K562 (cell line): ENCODE data around the gene DNMT1.

Experiments used
- BMI1 ChIP-seq: fragments of 150-350 bp; IDR thresholded peaks from 2 replicates; pipeline ENCODE4 v1.6.1; 2014; ENCODE audit warnings: low read length
- E2F1 ChIP-seq: sonication (generic); formaldehyde crosslinking; IDR thresholded peaks from 2 replicates; pipeline ENCODE4 v1.8.1; 2023; ENCODE audit warnings: mild to moderate bottlenecking, missing genetic modification reagents, moderate library complexity
- EZH2 ChIP-seq: IDR thresholded peaks from 2 replicates; pipeline ENCODE4 v1.6.1; 2012; ENCODE audit warnings: low read depth, mild to moderate bottlenecking, inconsistent platforms, low read length, borderline replicate concordance
- HDAC6 ChIP-seq: IDR thresholded peaks from 2 replicates; pipeline ENCODE4 v1.6.1; 2012; ENCODE audit warnings: low read depth, mild to moderate bottlenecking, control low read depth, inconsistent platforms, low read length, moderate library complexity
- HNRNPK ChIP-seq: fragments of 200-400 bp; formaldehyde crosslinking; IDR thresholded peaks from one replicate; pipeline ENCODE4 v1.6.1; 2018; ENCODE audit warnings: mild to moderate bottlenecking, low read depth, low read length; ENCODE audit not compliant: poor library complexity, severe bottlenecking
- IFI16 ChIP-seq: fragments of 250-450 bp; sonication (Bioruptor Pico); IDR thresholded peaks from 2 replicates; pipeline ENCODE4 v2.1.2; 2022; ENCODE audit warnings: mild to moderate bottlenecking, inconsistent platforms
- ZFPM2 ChIP-seq: fragments of 250-450 bp; sonication (Bioruptor Pico); IDR thresholded peaks from 2 replicates; pipeline ENCODE4 v1.5.1; 2022; ENCODE audit warnings: mild to moderate bottlenecking
- ZNF23 ChIP-seq: fragments of 250-450 bp; sonication (Bioruptor Pico); IDR thresholded peaks from 2 replicates; pipeline ENCODE4 v1.4.0; 2020; ENCODE audit warnings: mild to moderate bottlenecking
- ZZZ3 ChIP-seq: fragments of 450-650 bp; IDR thresholded peaks from 2 replicates; pipeline ENCODE4 v1.6.1; 2016; ENCODE audit warnings: antibody characterized with exemption, mild to moderate bottlenecking, moderate library complexity
- TF ChIP-seq, protein P1 (sequence below): fragments of 250-450 bp; sonication (Bioruptor Pico); IDR thresholded peaks from 2 replicates; pipeline ENCODE4 v1.5.0; 2021; ENCODE audit warnings: mild to moderate bottlenecking, borderline replicate concordance

GRCh38 chr19:10203686-10204085, 8.9 kb upstream of the DNMT1 start:
- TF ChIP-seq, protein P1, sequence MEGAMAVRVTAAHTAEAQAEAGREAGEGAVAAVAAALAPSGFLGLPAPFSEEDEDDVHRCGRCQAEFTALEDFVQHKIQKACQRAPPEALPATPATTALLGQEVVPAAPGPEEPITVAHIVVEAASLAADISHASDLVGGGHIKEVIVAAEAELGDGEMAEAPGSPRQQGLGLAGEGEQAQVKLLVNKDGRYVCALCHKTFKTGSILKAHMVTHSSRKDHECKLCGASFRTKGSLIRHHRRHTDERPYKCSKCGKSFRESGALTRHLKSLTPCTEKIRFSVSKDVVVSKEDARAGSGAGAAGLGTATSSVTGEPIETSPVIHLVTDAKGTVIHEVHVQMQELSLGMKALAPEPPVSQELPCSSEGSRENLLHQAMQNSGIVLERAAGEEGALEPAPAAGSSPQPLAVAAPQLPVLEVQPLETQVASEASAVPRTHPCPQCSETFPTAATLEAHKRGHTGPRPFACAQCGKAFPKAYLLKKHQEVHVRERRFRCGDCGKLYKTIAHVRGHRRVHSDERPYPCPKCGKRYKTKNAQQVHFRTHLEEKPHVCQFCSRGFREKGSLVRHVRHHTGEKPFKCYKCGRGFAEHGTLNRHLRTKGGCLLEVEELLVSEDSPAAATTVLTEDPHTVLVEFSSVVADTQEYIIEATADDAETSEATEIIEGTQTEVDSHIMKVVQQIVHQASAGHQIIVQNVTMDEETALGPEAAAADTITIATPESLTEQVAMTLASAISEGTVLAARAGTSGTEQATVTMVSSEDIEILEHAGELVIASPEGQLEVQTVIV (CRISPR knock-in tag): no peak
- TF ChIP-seq E2F1 (CRISPR knock-in tag) (no peak), ZFPM2 (CRISPR knock-in tag) (no peak), EZH2 (no peak), ZNF23 (CRISPR knock-in tag) (no peak), BMI1 (no peak), HDAC6 (no peak), HNRNPK (no peak), ZZZ3 (no peak), IFI16 (CRISPR knock-in tag) (no peak)
